NT2/D1 (cell line): Measurements from ENCODE around the gene NIPAL3.

ENCODE experiments used
- SUZ12 ChIP-seq: IDR thresholded peaks from 2 replicates; pipeline ENCODE4 v1.6.1; 2011; ENCODE audit not compliant: insufficient read length, insufficient read depth; ENCODE audit errors: extremely low read depth
- YY1 ChIP-seq: IDR thresholded peaks from 2 replicates; pipeline ENCODE4 v1.6.1; 2011; ENCODE audit not compliant: insufficient read length, insufficient read depth
- ZNF274 ChIP-seq: IDR thresholded peaks from 2 replicates; pipeline ENCODE4 v1.6.1; 2011; ENCODE audit warnings: mild to moderate bottlenecking, low read depth, low read length

DNA sequence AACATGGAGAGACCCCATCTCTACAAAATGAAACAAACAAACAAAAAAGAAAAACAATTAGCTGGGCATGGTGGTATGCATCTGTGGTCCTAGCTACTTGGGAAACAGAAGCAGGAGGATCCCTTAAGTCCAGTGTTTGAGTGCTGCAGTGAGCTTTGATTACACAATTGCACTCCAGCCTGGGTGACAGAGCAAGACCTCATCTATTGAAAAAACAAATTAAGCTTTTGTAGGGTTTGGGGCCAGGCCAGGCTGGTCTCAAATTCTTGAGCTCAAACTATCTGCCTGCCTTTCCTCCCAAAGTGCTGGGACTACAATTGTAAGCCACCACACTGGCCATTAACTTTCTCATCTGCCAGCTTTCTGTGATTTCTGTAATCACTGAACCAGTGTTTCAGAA is 27.2 kb downstream of the NIPAL3 start:
- no peak for TF ChIP-seq SUZ12
- no peak for TF ChIP-seq ZNF274
- no peak for TF ChIP-seq YY1
